Measurements from ENCODE around the gene TBC1D5.

The TBC1D5 gene

GRCh38 chr3:17456046-17456445, 286.4 kb downstream of the TBC1D5 start:
- no peak for DNase-seq

- DNase-seq = no peak
Observed at GRCh38 chr3:17444865-17445264, 297.6 kb downstream of the TBC1D5 start.

- no peak for DNase-seq
Observed at GRCh38 chr3:17443142-17443541, 299.3 kb downstream of the TBC1D5 start.

- DNase-seq = no peak
Observed at GRCh38 chr3:17442332-17443049, 299.9 kb downstream of the TBC1D5 start.

GRCh38 chr3:17433876-17434275, 308.6 kb downstream of the TBC1D5 start:
- DNase-seq = no peak

GRCh38 chr3:17432236-17432635, 310.2 kb downstream of the TBC1D5 start:
- no peak for DNase-seq

GRCh38 chr3:17431484-17432045, 310.9 kb downstream of the TBC1D5 start:
- no peak for DNase-seq

- DNase-seq = no peak
Observed at GRCh38 chr3:17431004-17431403, 311.4 kb downstream of the TBC1D5 start.

GRCh38 chr3:17430582-17430981, 311.8 kb downstream of the TBC1D5 start:
- DNase-seq = no peak

- DNase-seq = no peak
Observed at GRCh38 chr3:17423786-17424536, 318.5 kb downstream of the TBC1D5 start.

GRCh38 chr3:17422636-17423035, 319.8 kb downstream of the TBC1D5 start:
- no peak for DNase-seq

GRCh38 chr3:17420668-17421067, 321.8 kb downstream of the TBC1D5 start:
- DNase-seq = no peak

- no peak for DNase-seq
Observed at GRCh38 chr3:17412950-17413530, 329.4 kb downstream of the TBC1D5 start.

- no peak for DNase-seq
Observed at GRCh38 chr3:17411157-17411877, 331.1 kb downstream of the TBC1D5 start.

GRCh38 chr3:17407576-17407975, 334.9 kb downstream of the TBC1D5 start:
- DNase-seq = no peak

GRCh38 chr3:17404548-17404947, 337.9 kb downstream of the TBC1D5 start:
- no peak for DNase-seq

GRCh38 chr3:17402442-17402841, 340.0 kb downstream of the TBC1D5 start:
- DNase-seq = no peak

- no peak for DNase-seq
Observed at GRCh38 chr3:17401912-17402311, 340.5 kb downstream of the TBC1D5 start.

GRCh38 chr3:17399586-17399985, 342.8 kb downstream of the TBC1D5 start:
- DNase-seq = no peak

GRCh38 chr3:17398959-17399551, 343.4 kb downstream of the TBC1D5 start:
- no peak for DNase-seq

GRCh38 chr3:17396036-17396435, 346.4 kb downstream of the TBC1D5 start:
- no peak for DNase-seq

GRCh38 chr3:17394541-17395155, 347.8 kb downstream of the TBC1D5 start:
- DNase-seq = no peak
